ENCODE results near the gene COG3.

GRCh38 chr13:45481688-45482087 lies 16.9 kb downstream of the COG3 start:
- TF ChIP-seq ZNF782 (CRISPR knock-in tag; IDR thresholded peaks at IDR 0.05; ENCODE audit: borderline replicate concordance) (no peak), ZFP41 (CRISPR knock-in tag; IDR thresholded peaks at IDR 0.05; ENCODE audit: borderline replicate concordance) (no peak), ZBTB8A (CRISPR knock-in tag; IDR thresholded peaks at IDR 0.05; ENCODE audit: borderline replicate concordance, low read depth) (no peak), CTCF (CRISPR knock-in tag; IDR thresholded peaks at IDR 0.05) (no peak)
